Measurements from ENCODE around the gene SSC4D. TPM values are rescaled to one million over a fixed set of nuclear protein-coding genes. Genes with fewer than 3 reads are reported as not detected.

SSC4D gene
- total RNA-seq, 1 donor from 2014 or later, result 6.0 TPM

- DNase-seq (ENCODE audit: low read depth) (no peak), FAIRE-seq (no peak)
- Mint-ChIP-seq H3K4me1 (ENCODE audit: low read depth, unreplicated experiment) (peaks cover 18% of the 10 kb centered on the region), H3K4me3 (ENCODE audit: unreplicated experiment) (peak overlapping the region; percentile 12), H3K27me3 (ENCODE audit: low read depth, unreplicated experiment) (no peaks in the 10 kb centered on the region), H3K9me3 (ENCODE audit: unreplicated experiment) (no peaks in the 10 kb centered on the region), H3K36me3 (ENCODE audit: low read depth, unreplicated experiment) (no peaks in the 10 kb centered on the region), H3K27ac (ENCODE audit: unreplicated experiment) (peak overlapping the region; percentile 66)
- H3K4me1 ChIP-seq (ENCODE audit: insufficient read depth, low read length), result peaks cover 23% of the 10 kb centered on the region
- no peak overlapping the region for H3K27ac ChIP-seq (ENCODE audit: low read depth, low read length)
- H3K9ac ChIP-seq (ENCODE audit: low read length), result no peak overlapping the region
- TF ChIP-seq CTCF (IDR thresholded peaks at IDR 0.05; ENCODE audit: insufficient read depth, low read depth, low read length) (no peak), EZH2 (IDR thresholded peaks at IDR 0.05; ENCODE audit: insufficient read depth, low read length) (no peak)
- no peaks in the 10 kb centered on the region for H3K27me3 ChIP-seq (ENCODE audit: insufficient read depth, low read length)
- no peaks in the 10 kb centered on the region for H3K9me3 ChIP-seq (ENCODE audit: insufficient read depth, low read depth, low read length)
- no peak overlapping the region for H2AFZ ChIP-seq (ENCODE audit: low read depth, low read length)
- no peaks in the 10 kb centered on the region for H4K20me1 ChIP-seq (ENCODE audit: insufficient read depth, low read length)
- H3K4me3 ChIP-seq (ENCODE audit: insufficient read depth, low read depth, low read length), result no peak overlapping the region
- H3K36me3 ChIP-seq (ENCODE audit: insufficient read depth, low read length), result no peaks in the 10 kb centered on the region
- H3K4me2 ChIP-seq (ENCODE audit: low read length), result no peak overlapping the region
- no peaks in the 10 kb centered on the region for H3K79me2 ChIP-seq (ENCODE audit: insufficient read depth, low read length)
These were observed 15.7 kb upstream of the SSC4D start for GRCh38 chr7:76425156-76425555.

GRCh38 chr7:76424413-76425111 lies 15.1 kb upstream of the SSC4D start, which contains the start of gene ZP3:
Gene ZP3, plus strand, starts transcription at chr7:76424950. Its CDS starts 15 bp downstream, at chr7:76424965.
- no peaks in the 10 kb centered on the region for H3K27me3 ChIP-seq (ENCODE audit: insufficient read depth, low read length)
- peaks cover 23% of the 10 kb centered on the region for H3K4me1 ChIP-seq (ENCODE audit: insufficient read depth, low read length)
- H3K4me3 ChIP-seq (ENCODE audit: insufficient read depth, low read depth, low read length), result no peak within 1 kb of the TSS
- no peak for FAIRE-seq
- H3K36me3 ChIP-seq (ENCODE audit: insufficient read depth, low read length), result no peaks in the 10 kb centered on the region
- H3K79me2 ChIP-seq (ENCODE audit: insufficient read depth, low read length), result no peaks in the 10 kb centered on the region
- H3K27me3 Mint-ChIP-seq (ENCODE audit: low read depth, unreplicated experiment), result no peaks in the 10 kb centered on the region
- no peaks in the 10 kb centered on the region for H3K9me3 Mint-ChIP-seq (ENCODE audit: unreplicated experiment)
- peaks cover 18% of the 10 kb centered on the region for H3K4me1 Mint-ChIP-seq (ENCODE audit: low read depth, unreplicated experiment)
- peak within 1 kb of the TSS; percentile 59 for H3K27ac ChIP-seq (ENCODE audit: low read depth, low read length)
- H3K9ac ChIP-seq (ENCODE audit: low read length), result peak within 1 kb of the TSS; percentile 73
- TF ChIP-seq EZH2 (IDR thresholded peaks at IDR 0.05; ENCODE audit: insufficient read depth, low read length) (no peak), CTCF (IDR thresholded peaks at IDR 0.05; ENCODE audit: insufficient read depth, low read depth, low read length) (no peak)
- peak within 1 kb of the TSS; percentile 98 for H3K27ac Mint-ChIP-seq (ENCODE audit: unreplicated experiment)
- no peaks in the 10 kb centered on the region for H4K20me1 ChIP-seq (ENCODE audit: insufficient read depth, low read length)
- H3K9me3 ChIP-seq (ENCODE audit: insufficient read depth, low read depth, low read length), result no peaks in the 10 kb centered on the region
- H3K4me3 Mint-ChIP-seq (ENCODE audit: unreplicated experiment), result peak within 1 kb of the TSS; percentile 27
- no peak within 1 kb of the TSS for H2AFZ ChIP-seq (ENCODE audit: low read depth, low read length)
- no peak for DNase-seq (ENCODE audit: low read depth)
- H3K36me3 Mint-ChIP-seq (ENCODE audit: low read depth, unreplicated experiment), result no peaks in the 10 kb centered on the region
- peak within 1 kb of the TSS; percentile 63 for H3K4me2 ChIP-seq (ENCODE audit: low read length)
